ENCODE data around the gene DPP9.

GRCh38 chr19:4744451-4745174, 21.0 kb upstream of the DPP9 start:
- no peak for TF ChIP-seq EZH2 (IDR thresholded peaks at IDR 0.05)
- TF ChIP-seq POLR2AphosphoS5 (IDR thresholded peaks at IDR 0.05; ENCODE audit: borderline replicate concordance, low read depth, low read length) = no peak

Measured in SK-N-MC (cell line).